ENCODE measurements around the gene EEIG1. TPM values are rescaled to one million over a fixed set of nuclear protein-coding genes. Genes with fewer than 3 reads are reported as not detected.

EEIG1 gene
- total and polyA plus RNA-seq, 2 donors (not counting 1 experiment from before 2014, with no cell fraction given): 57.2 to 245 TPM

DNA sequence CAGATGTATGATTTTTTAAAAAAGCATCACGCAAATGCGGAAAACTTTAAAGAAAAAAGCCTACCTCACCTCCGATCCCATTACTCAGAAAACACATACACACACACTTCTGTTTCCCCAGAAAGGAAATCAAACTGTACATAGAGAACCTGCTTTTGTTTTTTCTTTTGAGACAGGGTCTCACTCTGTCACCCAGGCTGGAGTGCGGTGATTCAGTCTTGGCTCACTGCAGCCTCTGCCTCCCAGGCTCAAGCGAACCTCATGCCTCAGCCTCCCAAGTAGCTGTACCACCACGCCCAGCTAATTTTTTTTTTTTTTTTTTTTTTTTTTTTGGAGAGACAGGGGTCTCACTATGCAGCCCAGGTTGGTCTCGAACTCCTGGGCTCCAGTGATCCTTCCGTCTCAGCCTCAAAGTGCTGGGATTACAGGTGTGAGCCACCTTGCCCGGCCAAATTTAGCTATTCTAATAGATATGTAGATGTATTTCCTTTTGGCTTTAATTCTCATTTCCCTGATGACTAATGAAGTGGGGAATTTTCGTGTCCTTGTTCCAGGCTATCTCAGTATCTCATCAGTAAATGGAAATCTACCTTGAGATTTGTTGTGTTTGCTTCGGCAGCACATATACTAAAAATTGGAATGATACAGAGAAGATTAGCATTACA is 25.7 kb upstream of the EEIG1 start:
- no peak for TF ChIP-seq EZH2 (IDR thresholded peaks at IDR 0.05; ENCODE audit: borderline replicate concordance, insufficient read depth, low read depth, low read length, poor library complexity, severe bottlenecking)
- TF ChIP-seq, protein P1, sequence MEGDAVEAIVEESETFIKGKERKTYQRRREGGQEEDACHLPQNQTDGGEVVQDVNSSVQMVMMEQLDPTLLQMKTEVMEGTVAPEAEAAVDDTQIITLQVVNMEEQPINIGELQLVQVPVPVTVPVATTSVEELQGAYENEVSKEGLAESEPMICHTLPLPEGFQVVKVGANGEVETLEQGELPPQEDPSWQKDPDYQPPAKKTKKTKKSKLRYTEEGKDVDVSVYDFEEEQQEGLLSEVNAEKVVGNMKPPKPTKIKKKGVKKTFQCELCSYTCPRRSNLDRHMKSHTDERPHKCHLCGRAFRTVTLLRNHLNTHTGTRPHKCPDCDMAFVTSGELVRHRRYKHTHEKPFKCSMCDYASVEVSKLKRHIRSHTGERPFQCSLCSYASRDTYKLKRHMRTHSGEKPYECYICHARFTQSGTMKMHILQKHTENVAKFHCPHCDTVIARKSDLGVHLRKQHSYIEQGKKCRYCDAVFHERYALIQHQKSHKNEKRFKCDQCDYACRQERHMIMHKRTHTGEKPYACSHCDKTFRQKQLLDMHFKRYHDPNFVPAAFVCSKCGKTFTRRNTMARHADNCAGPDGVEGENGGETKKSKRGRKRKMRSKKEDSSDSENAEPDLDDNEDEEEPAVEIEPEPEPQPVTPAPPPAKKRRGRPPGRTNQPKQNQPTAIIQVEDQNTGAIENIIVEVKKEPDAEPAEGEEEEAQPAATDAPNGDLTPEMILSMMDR (IDR thresholded peaks at IDR 0.05): no peak
- POLR2A ChIA-PET: interaction anchor here (0.6 to 3.2 kb wide), 6 partner anchors 14 to 26 kb away, joined by 3 to 27 read pairs (median 11); partner anchors contain the start of gene EEIG1

DNA sequence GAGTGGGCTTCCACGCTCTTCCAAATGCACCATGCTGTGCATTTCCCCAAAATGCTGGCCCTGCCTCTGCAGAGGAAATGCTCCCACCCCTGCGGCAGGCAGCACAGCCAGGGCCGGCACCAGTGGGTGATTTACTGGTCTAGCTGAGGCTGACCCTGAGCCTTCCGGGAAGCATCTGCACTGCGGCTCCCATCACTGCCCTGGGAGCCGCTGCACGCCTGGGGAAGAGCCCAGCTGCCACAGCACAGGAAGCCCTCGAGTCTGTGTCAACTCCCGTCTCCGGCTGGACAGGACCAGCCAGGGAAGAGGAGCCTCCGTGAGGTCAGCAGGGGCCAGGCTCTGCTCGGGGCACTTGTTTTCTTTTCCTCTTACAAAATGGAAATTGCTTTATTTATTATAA is 25.1 kb upstream of the EEIG1 start:
- no peaks in the 10 kb centered on the region for H3K27me3 Mint-ChIP-seq
- Histone ChIP-seq H3K4me2 (replicated peaks; ENCODE audit: low read depth, low read length, poor library complexity, severe bottlenecking) (peak overlapping the region; percentile 56), H3K36me3 (replicated peaks in 1 of 2; ENCODE audit: control extremely low read depth in 1 of 2, control insufficient read depth in 1 of 2, extremely low read depth in 1 of 2, insufficient read depth in 2 of 2, low read length in 1 of 2) (no peaks in the 10 kb centered on the region), H3K4me3 (ENCODE audit: control extremely low read depth in 1 of 5, extremely low read depth in 1 of 5, insufficient read depth in 1 of 5, low read depth in 2 of 5, low read length in 4 of 5) (no peak overlapping the region), H3K79me2 (ENCODE audit: control insufficient read depth, insufficient read depth, low read length) (no peaks in the 10 kb centered on the region), H3K4me1 (ENCODE audit: control insufficient read depth in 2 of 2, insufficient read depth in 2 of 2, low read length in 2 of 2) (peaks cover 45 to 60% of the 10 kb centered on the region in 2 donors), H4K20me1 (ENCODE audit: control insufficient read depth, insufficient read depth, low read length, poor library complexity, severe bottlenecking) (no peaks in the 10 kb centered on the region), H3K27me3 (replicated peaks in 1 of 4; ENCODE audit: control extremely low read depth in 1 of 4, control insufficient read depth in 3 of 4, insufficient read depth in 4 of 4, low read length in 3 of 4) (no peaks in the 10 kb centered on the region), H3K9ac (ENCODE audit: low read length) (no peak overlapping the region), H2AFZ (ENCODE audit: insufficient read depth, low read depth, low read length, poor library complexity, severe bottlenecking) (peak overlapping the region; percentile 64), H3K9me3 (ENCODE audit: control extremely low read depth in 1 of 3, control insufficient read depth in 2 of 3, insufficient read depth in 1 of 3, low read length in 2 of 3) (peaks cover 0 to 11% (median 3%) of the 10 kb centered on the region in 3 donors), H3K27ac (ENCODE audit: low read length in 2 of 2) (peak overlapping the region; percentile 81 to 93)
- H3K4me1 Mint-ChIP-seq: peaks cover 50% of the 10 kb centered on the region
- ChIA-PET POLR2A (interaction anchor here (0.5 to 3.2 kb wide), 6 partner anchors 14 to 25 kb away, joined by 3 to 27 read pairs (median 10); partner anchors contain the start of gene EEIG1), CTCF (interaction anchor here (1.1 to 3.0 kb wide), 6 partner anchors 14 to 50 kb away, joined by 3 to 27 read pairs (median 5); no protein-coding TSS in a partner anchor)
- intact Hi-C loops (cut with micrococcal nuclease): loop anchor here (2.0 to 5.0 kb wide), 3 partner anchors 25 to 34 kb away; partner anchors contain the start of gene EEIG1
- H3K9me3 Mint-ChIP-seq (ENCODE audit: insufficient read depth): peaks cover 2% of the 10 kb centered on the region
- WGBS (ENCODE audit: insufficient coverage): 5% methylated on average over 8 of the region's 12 CpGs
- H3K27ac Mint-ChIP-seq: peak overlapping the region; percentile 83
- DNase-seq: no peak
- TF ChIP-seq EZH2 (IDR thresholded peaks at IDR 0.05; ENCODE audit: borderline replicate concordance, insufficient read depth, low read depth, low read length, poor library complexity, severe bottlenecking): no peak
- TF ChIP-seq, protein P1 (IDR thresholded peaks at IDR 0.05): no peak
- H3K4me3 Mint-ChIP-seq: peak overlapping the region; percentile 47
- no peak for ATAC-seq (ENCODE audit: low read depth)

More for the DNA sequence above, 25.7 kb upstream of the EEIG1 start:
- DNase-seq: no peak
- Mint-ChIP-seq H3K27ac (peak overlapping the region; percentile 90), H3K4me1 (peaks cover 56% of the 10 kb centered on the region), H3K4me3 (peak overlapping the region; percentile 62), H3K27me3 (no peaks in the 10 kb centered on the region), H3K9me3 (ENCODE audit: insufficient read depth) (peaks cover 2% of the 10 kb centered on the region)
- CTCF ChIA-PET: interaction anchor here (1.0 to 3.0 kb wide), 12 partner anchors 8 to 52 kb away, joined by 3 to 27 read pairs (median 6); partner anchors contain the start of gene EEIG1
- H3K79me2 ChIP-seq (ENCODE audit: control insufficient read depth, insufficient read depth, low read length): no peaks in the 10 kb centered on the region
- intact Hi-C loops (cut with micrococcal nuclease): loop anchor here (2.0 to 5.0 kb wide), 3 partner anchors 26 to 34 kb away; partner anchors contain the start of gene EEIG1
- no peak overlapping the region for H3K9ac ChIP-seq (ENCODE audit: low read length)
- peak overlapping the region; percentile 81 to 93 for H3K27ac ChIP-seq (ENCODE audit: low read length in 2 of 2)
- H3K9me3 ChIP-seq (ENCODE audit: control extremely low read depth in 1 of 3, control insufficient read depth in 2 of 3, insufficient read depth in 1 of 3, low read length in 2 of 3): peaks cover 0 to 11% (median 3%) of the 10 kb centered on the region in 3 donors
- no peaks in the 10 kb centered on the region for H3K36me3 ChIP-seq (replicated peaks in 1 of 2; ENCODE audit: control extremely low read depth in 1 of 2, control insufficient read depth in 1 of 2, extremely low read depth in 1 of 2, insufficient read depth in 2 of 2, low read length in 1 of 2)
- H3K4me1 ChIP-seq (ENCODE audit: control insufficient read depth in 2 of 2, insufficient read depth in 2 of 2, low read length in 2 of 2): peaks cover 51 to 65% of the 10 kb centered on the region in 2 donors
- no peak for ATAC-seq (ENCODE audit: low read depth)
- no peaks in the 10 kb centered on the region for H4K20me1 ChIP-seq (ENCODE audit: control insufficient read depth, insufficient read depth, low read length, poor library complexity, severe bottlenecking)
- H3K4me2 ChIP-seq (replicated peaks; ENCODE audit: low read depth, low read length, poor library complexity, severe bottlenecking): peak overlapping the region; percentile 56
- 100% methylated on average over 1 of the region's 11 CpGs for WGBS (ENCODE audit: insufficient coverage)
- no peaks in the 10 kb centered on the region for H3K27me3 ChIP-seq (replicated peaks in 1 of 4; ENCODE audit: control extremely low read depth in 1 of 4, control insufficient read depth in 3 of 4, insufficient read depth in 4 of 4, low read length in 3 of 4)
- H2AFZ ChIP-seq (ENCODE audit: insufficient read depth, low read depth, low read length, poor library complexity, severe bottlenecking): peak overlapping the region; percentile 64
- H3K4me3 ChIP-seq (ENCODE audit: control extremely low read depth in 1 of 5, extremely low read depth in 1 of 5, insufficient read depth in 1 of 5, low read depth in 2 of 5, low read length in 4 of 5): no peak overlapping the region

Data from B cell (primary cell).